Bronchial epithelial cell (primary cell): ENCODE data around the gene RNF135. TPM values are rescaled to one million over a fixed set of nuclear protein-coding genes. Genes with fewer than 3 reads are reported as not detected.
"Not testable (repeated sequence)": the region's sequence is repeated elsewhere in the genome, so short reads cannot be mapped to it uniquely, and the experiment has no call there.

Source experiments
- DNase-seq: peaks from one replicate; pipeline ENCODE4 v3.0.0-alpha.2; 2010; ENCODE audit warnings: low read depth
- FAIRE-seq: peaks from 2 replicates; lab custom pipeline; 2011; peaks lifted over from hg19 to GRCh38; lab: Jason Lieb, UNC
- H3K27me3 ChIP-seq: 2 replicates; pipeline ENCODE4 v1.5.1; 2011; ENCODE audit warnings: low read length; ENCODE audit not compliant: control insufficient read depth, insufficient read depth
- H3K36me3 ChIP-seq: 2 replicates; pipeline ENCODE4 v1.5.1; 2011; ENCODE audit warnings: low read length; ENCODE audit not compliant: control insufficient read depth, insufficient read depth
- H3K4me3 ChIP-seq: 2 replicates; pipeline ENCODE4 v1.5.1; 2011; ENCODE audit warnings: mild to moderate bottlenecking, low read depth, low read length, control low read depth
- total RNA-seq: library from RNA; depleted of rRNA; stranded (reverse); fragments of >200 nt; gene quantifications from 2 replicates; pipeline ENCODE4 v1.2.1, GENCODE V29; 2014
- TF ChIP-seq, protein P1 (sequence below): IDR thresholded peaks from 2 replicates; pipeline ENCODE4 v1.5.1; 2011; ENCODE audit warnings: mild to moderate bottlenecking, moderate library complexity, low read length, control low read depth, inconsistent platforms; ENCODE audit not compliant: insufficient read depth, severe bottlenecking

RNF135 gene
- total RNA-seq, 1 donor from 2014 or later, result 9.2 TPM

GRCh38 chr17:31015639-31016038 lies 44.8 kb downstream of the RNF135 start:
- no peaks in the 10 kb centered on the region for H3K27me3 ChIP-seq
- TF ChIP-seq, protein P1, sequence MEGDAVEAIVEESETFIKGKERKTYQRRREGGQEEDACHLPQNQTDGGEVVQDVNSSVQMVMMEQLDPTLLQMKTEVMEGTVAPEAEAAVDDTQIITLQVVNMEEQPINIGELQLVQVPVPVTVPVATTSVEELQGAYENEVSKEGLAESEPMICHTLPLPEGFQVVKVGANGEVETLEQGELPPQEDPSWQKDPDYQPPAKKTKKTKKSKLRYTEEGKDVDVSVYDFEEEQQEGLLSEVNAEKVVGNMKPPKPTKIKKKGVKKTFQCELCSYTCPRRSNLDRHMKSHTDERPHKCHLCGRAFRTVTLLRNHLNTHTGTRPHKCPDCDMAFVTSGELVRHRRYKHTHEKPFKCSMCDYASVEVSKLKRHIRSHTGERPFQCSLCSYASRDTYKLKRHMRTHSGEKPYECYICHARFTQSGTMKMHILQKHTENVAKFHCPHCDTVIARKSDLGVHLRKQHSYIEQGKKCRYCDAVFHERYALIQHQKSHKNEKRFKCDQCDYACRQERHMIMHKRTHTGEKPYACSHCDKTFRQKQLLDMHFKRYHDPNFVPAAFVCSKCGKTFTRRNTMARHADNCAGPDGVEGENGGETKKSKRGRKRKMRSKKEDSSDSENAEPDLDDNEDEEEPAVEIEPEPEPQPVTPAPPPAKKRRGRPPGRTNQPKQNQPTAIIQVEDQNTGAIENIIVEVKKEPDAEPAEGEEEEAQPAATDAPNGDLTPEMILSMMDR, result no peak
- no peaks in the 10 kb centered on the region for H3K36me3 ChIP-seq
- DNase-seq, result no peak
- H3K4me3 ChIP-seq, result no peak overlapping the region
- no peak for FAIRE-seq

DNA sequence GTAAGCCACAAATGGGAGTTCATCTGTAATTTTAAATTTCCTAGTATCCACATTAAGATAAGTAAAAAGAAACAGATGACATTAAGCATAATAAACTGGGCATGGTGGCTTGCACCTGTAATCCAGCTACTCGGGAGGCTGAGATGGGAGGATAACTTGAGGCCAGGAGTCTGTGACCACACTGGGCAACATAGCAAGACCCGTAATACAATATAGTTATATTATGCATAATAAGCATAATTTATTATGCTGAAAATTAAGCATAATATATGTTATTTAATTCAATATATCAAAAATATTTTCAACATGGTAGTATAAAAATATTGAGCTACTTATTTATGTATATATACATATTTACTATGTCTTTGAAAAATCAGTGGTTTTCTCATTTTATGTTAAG lies 48.2 kb downstream of the RNF135 start:
- Histone ChIP-seq H3K36me3 (no peaks in the 10 kb centered on the region), H3K4me3 (no peak overlapping the region), H3K27me3 (no peaks in the 10 kb centered on the region)
- no peak for DNase-seq
- TF ChIP-seq, protein P1, result no peak
- FAIRE-seq, result no peak

- DNase-seq, H3K4me3 ChIP-seq, FAIRE-seq, H3K27me3 ChIP-seq, H3K36me3 ChIP-seq: not testable (repeated sequence)
These were observed 52.3 kb downstream of the RNF135 start for GRCh38 chr17:31023171-31023570.

- H3K36me3 ChIP-seq, result no peaks in the 10 kb centered on the region
- DNase-seq (no peak), FAIRE-seq (no peak)
- TF ChIP-seq, protein P1, result no peak
- H3K27me3 ChIP-seq, result no peaks in the 10 kb centered on the region
- H3K4me3 ChIP-seq, result no peak overlapping the region
These were observed 61.0 kb downstream of the RNF135 start for GRCh38 chr17:31031841-31032240.

DNA sequence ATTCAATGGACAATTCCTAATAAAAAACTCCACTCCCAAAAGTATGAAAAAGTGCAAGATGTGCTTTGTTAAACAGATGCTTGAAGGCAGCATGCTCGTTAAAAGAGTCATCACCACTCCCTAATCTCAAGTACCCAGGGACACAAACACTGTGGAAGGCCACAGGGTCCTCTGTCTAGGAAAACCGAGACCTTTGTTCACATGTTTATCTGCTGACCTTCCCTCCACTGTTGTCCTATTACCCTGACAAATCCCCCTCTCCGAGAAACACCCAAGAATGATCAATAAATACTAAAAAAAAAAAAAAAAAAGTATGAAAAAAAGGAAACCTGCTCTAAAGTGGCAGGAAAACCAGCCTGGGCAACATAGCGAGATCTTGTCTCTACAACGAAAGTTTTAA lies 64.8 kb downstream of the RNF135 start:
- not testable (repeated sequence) for FAIRE-seq

DNA sequence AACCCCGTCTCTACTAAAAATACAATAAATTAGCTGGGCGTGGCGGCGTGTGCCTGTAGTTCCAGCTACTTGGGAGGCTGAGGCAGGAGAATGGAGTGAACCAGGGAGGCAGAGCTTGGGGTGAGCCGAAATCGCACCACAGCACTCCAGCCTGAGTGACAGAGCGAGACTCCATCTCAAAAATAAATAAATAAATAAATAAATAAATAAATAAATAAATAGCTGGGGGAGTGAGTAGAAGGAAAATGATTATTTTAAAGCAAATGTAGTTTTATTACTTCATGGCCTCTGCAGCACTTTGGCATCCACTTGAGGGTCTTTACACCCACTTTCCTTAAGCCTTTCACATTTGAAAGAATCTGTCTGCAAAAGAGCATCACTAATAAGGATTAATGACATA lies 70.0 kb downstream of the RNF135 start:
- FAIRE-seq, DNase-seq, H3K36me3 ChIP-seq, H3K4me3 ChIP-seq, H3K27me3 ChIP-seq: not testable (repeated sequence)

More for the DNA sequence above, 64.8 kb downstream of the RNF135 start:
- not testable (repeated sequence) for H3K27me3 ChIP-seq, DNase-seq, H3K36me3 ChIP-seq, H3K4me3 ChIP-seq

DNA sequence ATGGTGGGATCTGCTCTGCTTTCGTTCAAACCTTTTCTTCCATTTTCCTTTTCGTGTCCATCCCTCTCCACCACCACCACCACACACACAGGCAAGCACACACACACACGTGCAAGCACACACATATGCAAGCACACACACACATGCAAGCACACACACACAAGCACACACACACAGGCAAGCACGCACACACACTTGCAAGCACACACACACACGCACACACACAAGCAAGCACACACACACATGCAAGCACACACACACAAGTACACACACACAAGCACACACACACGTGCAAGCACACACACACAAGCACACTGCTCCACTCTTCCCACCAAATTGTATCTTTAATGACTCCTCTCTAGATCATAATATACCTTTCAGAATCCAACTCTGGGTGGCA lies 71.5 kb downstream of the RNF135 start:
- FAIRE-seq, DNase-seq, H3K36me3 ChIP-seq, H3K27me3 ChIP-seq, H3K4me3 ChIP-seq: not testable (repeated sequence)

- not testable (repeated sequence) for H3K4me3 ChIP-seq, H3K27me3 ChIP-seq, DNase-seq, H3K36me3 ChIP-seq, FAIRE-seq
These were observed 76.1 kb downstream of the RNF135 start for GRCh38 chr17:31046856-31047425.
